ENCODE results near the gene DAPP1.

- TF ChIP-seq TAF1 (IDR thresholded peaks at IDR 0.05; ENCODE audit: low read depth) (no peak), EGR1 (IDR thresholded peaks at IDR 0.05) (no peak), TEAD4 (IDR thresholded peaks at IDR 0.05) (no peak), MAX (IDR thresholded peaks at IDR 0.05) (no peak), EP300 (IDR thresholded peaks at IDR 0.05; ENCODE audit: borderline replicate concordance) (no peak), CEBPB (IDR thresholded peaks at IDR 0.05) (no peak)
Observed at GRCh38 chr4:99790796-99791617, 25.6 kb upstream of the DAPP1 start.
